Measurements from ENCODE around the gene TRIM52. TPM values are rescaled to one million over a fixed set of nuclear protein-coding genes. Genes with fewer than 3 reads are reported as not detected.

Gene TRIM52
- total and polyA plus RNA-seq, 9 of the 15 experiments (the other 6 are each of a cell fraction or from before 2014, with no cell fraction given), result 3.3 to 21.9 (median 13.5) TPM

- TF ChIP-seq AFF4 (CRISPR knock-in tag; IDR thresholded peaks at IDR 0.05) (peak; percentile 21; the same call in 1 of the 2 replicates), SRSF3 (IDR thresholded peaks at IDR 0.05; ENCODE audit: insufficient read depth, low read length) (no peak), ZBTB2 (IDR thresholded peaks at IDR 0.05) (0 out of 2 replicates have a peak, but pooled peaks have one; percentile 2), ZNF134 (CRISPR knock-in tag; conservative IDR thresholded peaks at IDR 0.05) (no peak), BRF2 (IDR thresholded peaks at IDR 0.05; ENCODE audit: borderline replicate concordance, insufficient read depth, insufficient read length) (no peak), TCF7L2 (IDR thresholded peaks at IDR 0.05; ENCODE audit: low read depth, low read length) (no peak), MXI1 (IDR thresholded peaks at IDR 0.05; ENCODE audit: low read depth, low read length) (no peak), GABPB1 (CRISPR knock-in tag; IDR thresholded peaks at IDR 0.05) (peak; percentile 79), AFF1 (IDR thresholded peaks at IDR 0.05; ENCODE audit: low read depth in 1 of 2, partially characterized antibody in 2 of 2) (no peak), TAL1 (IDR thresholded peaks at IDR 0.05) (no peak), SPI1 (IDR thresholded peaks at IDR 0.05; ENCODE audit: borderline replicate concordance, low read depth, low read length) (peak; percentile 75; the same call in 1 of the 2 replicates), KDM5B (IDR thresholded peaks at IDR 0.05; ENCODE audit: insufficient replicate concordance, low read depth, low read length) (peak; percentile 27), ZNF75A (CRISPR knock-in tag; IDR thresholded peaks at IDR 0.05) (no peak), ZBTB5 (IDR thresholded peaks at IDR 0.05) (no peak)
Observed at GRCh38 chr5:181261320-181262049, 542 bp upstream of the TRIM52 start (continued).
